ENCODE measurements around the gene CD99.
A peak's percentile ranks its signal among the peaks of the same experiment; 100 is the strongest.
"Not testable (repeated sequence)": the region's sequence is repeated elsewhere in the genome, so short reads cannot be mapped to it uniquely, and the experiment has no call there.

CD99 gene

GRCh38 chrX:2675657-2676200, 15.4 kb upstream of the CD99 start:
- DNase-seq (ENCODE audit: low read depth in 3 of 3) = not testable (repeated sequence)

- no peak for DNase-seq (ENCODE audit: low read depth in 3 of 3)
Observed at GRCh38 chrX:2676794-2677675, 14.1 kb upstream of the CD99 start.

GRCh38 chrX:2677764-2678163, 13.3 kb upstream of the CD99 start:
- no peak for DNase-seq (ENCODE audit: low read depth in 3 of 3)

- no peak for DNase-seq (ENCODE audit: low read depth in 3 of 3)
Observed at GRCh38 chrX:2678583-2678982, 12.5 kb upstream of the CD99 start.

- DNase-seq (ENCODE audit: low read depth in 3 of 3) = no peak
Observed at GRCh38 chrX:2679534-2680485, 11.3 kb upstream of the CD99 start.

GRCh38 chrX:2680486-2681348, 10.4 kb upstream of the CD99 start:
- DNase-seq (ENCODE audit: low read depth in 3 of 3) = no peak

GRCh38 chrX:2682565-2683177, 8.4 kb upstream of the CD99 start:
- DNase-seq (ENCODE audit: low read depth in 3 of 3) = no peak

- DNase-seq (ENCODE audit: low read depth in 3 of 3) = no peak
Observed at GRCh38 chrX:2684256-2684655, 6.8 kb upstream of the CD99 start.

GRCh38 chrX:2685886-2686285, 5.2 kb upstream of the CD99 start:
- no peak for DNase-seq (ENCODE audit: low read depth in 3 of 3)

- DNase-seq (ENCODE audit: low read depth in 3 of 3) = no peak
Observed at GRCh38 chrX:2689773-2690666, 1.1 kb upstream of the CD99 start.

GRCh38 chrX:2691543-2692220, 587 bp downstream of the CD99 start:
- no peak for DNase-seq (ENCODE audit: low read depth in 3 of 3)

- DNase-seq (ENCODE audit: low read depth in 3 of 3) = no peak
Observed at GRCh38 chrX:2692221-2693112, 1.4 kb downstream of the CD99 start.

GRCh38 chrX:2693113-2694002, 2.3 kb downstream of the CD99 start:
- no peak for DNase-seq (ENCODE audit: low read depth in 3 of 3)

GRCh38 chrX:2694914-2695267, 3.8 kb downstream of the CD99 start:
- no peak for DNase-seq (ENCODE audit: low read depth in 3 of 3)

- DNase-seq (ENCODE audit: low read depth in 3 of 3) = peak in 1 of 3 experiments; percentile 37
Observed at GRCh38 chrX:2696698-2697215, 5.7 kb downstream of the CD99 start.

GRCh38 chrX:2697306-2697705, 6.2 kb downstream of the CD99 start:
- no peak for DNase-seq (ENCODE audit: low read depth in 3 of 3)

- no peak for DNase-seq (ENCODE audit: low read depth in 3 of 3)
Observed at GRCh38 chrX:2697741-2698299, 6.7 kb downstream of the CD99 start.

Data from stimulated activated CD4-positive, alpha-beta T cell treated with anti-CD3 and anti-CD28 coated beads, TNF-alpha, amount 100 ng/mL, for 4 hours (primary cell).